Vagina (tissue), 2 donors: ENCODE data around the gene C16orf89.

Experiments
- POLR2A ChIP-seq, 2 donors: fragments of 450-650 bp; IDR thresholded peaks; one replicate each; pipeline ENCODE4 v1.6.1; 2017; ENCODE audit warnings: antibody characterized with exemption in 2 of 2, mild to moderate bottlenecking in 2 of 2, moderate library complexity in 2 of 2
- TF ChIP-seq, protein P1 (sequence below), 3 experiments: fragments of 450-650 bp in 2 of 3; fragments of 200-600 bp in 1 of 3; sonication (generic) in 1 of 3; IDR thresholded peaks; one replicate each; pipeline ENCODE4 v1.5.1; 2017 to 2019; ENCODE audit warnings: antibody characterized with exemption in 3 of 3, mild to moderate bottlenecking in 2 of 3, moderate library complexity in 2 of 3

DNA sequence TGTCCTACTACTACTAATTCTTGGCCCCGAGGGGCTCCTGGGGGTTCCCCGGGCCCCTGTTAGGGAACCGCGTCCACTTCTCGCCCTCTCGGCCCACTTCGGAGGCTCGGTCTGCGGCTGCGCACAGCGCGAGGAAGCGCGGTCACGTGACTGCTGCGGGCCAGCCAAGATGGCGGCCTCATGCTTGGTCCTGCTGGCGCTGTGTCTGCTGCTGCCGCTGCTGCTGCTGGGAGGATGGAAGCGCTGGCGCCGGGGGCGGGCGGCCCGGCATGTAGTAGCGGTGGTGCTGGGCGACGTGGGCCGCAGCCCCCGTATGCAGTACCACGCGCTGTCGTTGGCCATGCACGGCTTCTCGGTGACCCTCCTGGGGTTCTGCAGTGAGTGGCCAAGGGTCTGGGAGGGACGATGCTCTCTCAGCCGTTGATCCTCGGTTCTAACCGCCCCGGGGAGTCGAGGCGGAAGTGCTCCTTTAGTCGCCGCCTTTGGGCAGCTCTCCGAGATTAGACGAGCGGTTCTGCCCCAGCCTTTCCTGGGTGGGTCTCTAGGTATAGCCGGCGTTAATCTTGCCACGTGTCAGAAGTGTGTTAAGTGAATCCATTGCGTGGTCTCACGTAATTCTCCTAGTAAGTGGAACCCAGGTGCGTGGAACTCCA, 6.1 kb upstream of the C16orf89 start, which contains the start of gene ALG1:
- peak in 1 of 2 donors; percentile 44 for TF ChIP-seq POLR2A (IDR thresholded peaks at IDR 0.05)
- TF ChIP-seq, protein P1, sequence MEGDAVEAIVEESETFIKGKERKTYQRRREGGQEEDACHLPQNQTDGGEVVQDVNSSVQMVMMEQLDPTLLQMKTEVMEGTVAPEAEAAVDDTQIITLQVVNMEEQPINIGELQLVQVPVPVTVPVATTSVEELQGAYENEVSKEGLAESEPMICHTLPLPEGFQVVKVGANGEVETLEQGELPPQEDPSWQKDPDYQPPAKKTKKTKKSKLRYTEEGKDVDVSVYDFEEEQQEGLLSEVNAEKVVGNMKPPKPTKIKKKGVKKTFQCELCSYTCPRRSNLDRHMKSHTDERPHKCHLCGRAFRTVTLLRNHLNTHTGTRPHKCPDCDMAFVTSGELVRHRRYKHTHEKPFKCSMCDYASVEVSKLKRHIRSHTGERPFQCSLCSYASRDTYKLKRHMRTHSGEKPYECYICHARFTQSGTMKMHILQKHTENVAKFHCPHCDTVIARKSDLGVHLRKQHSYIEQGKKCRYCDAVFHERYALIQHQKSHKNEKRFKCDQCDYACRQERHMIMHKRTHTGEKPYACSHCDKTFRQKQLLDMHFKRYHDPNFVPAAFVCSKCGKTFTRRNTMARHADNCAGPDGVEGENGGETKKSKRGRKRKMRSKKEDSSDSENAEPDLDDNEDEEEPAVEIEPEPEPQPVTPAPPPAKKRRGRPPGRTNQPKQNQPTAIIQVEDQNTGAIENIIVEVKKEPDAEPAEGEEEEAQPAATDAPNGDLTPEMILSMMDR (IDR thresholded peaks at IDR 0.05), result peak in 1 of 3 experiments; percentile 9
